Measurements from ENCODE around the gene UBAP1. TPM values are rescaled to one million over a fixed set of nuclear protein-coding genes. Genes with fewer than 3 reads are reported as not detected.

Gene UBAP1
- total and polyA plus RNA-seq, 2 experiments from 2014 or later = 17.4 to 20.7 TPM

- no peaks in the 10 kb centered on the region; the same call in 2 of the 3 replicates for H3K4me1 Mint-ChIP-seq
- no peak overlapping the region for H3K4me3 Mint-ChIP-seq
- Histone ChIP-seq H3K27me3 (ENCODE audit: insufficient read depth) (no peaks in the 10 kb centered on the region), H3K27ac (ENCODE audit: low read depth) (no peak overlapping the region), H3F3A (replicated peaks; ENCODE audit: low read depth) (0 out of 2 replicates have a peak, but pooled peaks cover 5% of the 10 kb centered on the region), H3K4me1 (ENCODE audit: insufficient read depth) (no peaks in the 10 kb centered on the region), H4K20me1 (replicated peaks; ENCODE audit: insufficient read depth) (no peaks in the 10 kb centered on the region), H3K9me2 (ENCODE audit: insufficient read depth) (no peaks in the 10 kb centered on the region), H3K36me3 (ENCODE audit: insufficient read depth) (no peaks in the 10 kb centered on the region), H3K4me2 (no peak overlapping the region), H3K79me2 (replicated peaks; ENCODE audit: insufficient read depth) (no peaks in the 10 kb centered on the region), H3K4me3 (no peak overlapping the region), H2AFZ (no peak overlapping the region)
- peaks cover 5% of the 10 kb centered on the region for H3K27me3 Mint-ChIP-seq (ENCODE audit: insufficient read depth, low read depth, poor library complexity)
- DNase-seq (ENCODE audit: low spot score) (no peak), ATAC-seq (no peak)
- no peaks in the 10 kb centered on the region for H3K9me3 Mint-ChIP-seq
- no peak overlapping the region for H3K27ac Mint-ChIP-seq
- H3K36me3 Mint-ChIP-seq (ENCODE audit: low read depth) = peaks cover 10% of the 10 kb centered on the region; the same call in 2 of the 3 replicates
- TF ChIP-seq CREB1 (CRISPR knock-in tag; IDR thresholded peaks at IDR 0.05; ENCODE audit: low read depth) = no peak
- no peak for TF ChIP-seq ZNF462 (CRISPR knock-in tag; IDR thresholded peaks at IDR 0.05)
- TF ChIP-seq REST (IDR thresholded peaks at IDR 0.05; ENCODE audit: unreplicated experiment) = no peak
- TF ChIP-seq JUNB (IDR thresholded peaks at IDR 0.05; ENCODE audit: unreplicated experiment) = no peak
- no peak for TF ChIP-seq ZNF114 (CRISPR knock-in tag; IDR thresholded peaks at IDR 0.05)
- TF ChIP-seq NANOG (IDR thresholded peaks at IDR 0.05; ENCODE audit: borderline replicate concordance) = no peak
- no peak for TF ChIP-seq STAT1 (IDR thresholded peaks at IDR 0.05; ENCODE audit: unreplicated experiment)
Measured at GRCh38 chr9:34256987-34257585, 78.2 kb downstream of the UBAP1 start.
